K562 (cell line): Measurements from ENCODE around the gene NLRP4. TPM values are rescaled to one million over a fixed set of nuclear protein-coding genes. Genes with fewer than 3 reads are reported as not detected.

Experiments
- ATAC-seq: fragments of 200-7000 bp; cut with Tn5 transposase; 3 replicates; pipeline ENCODE4 v1.9.1; 2020; ENCODE audit warnings: moderate library complexity
- BruUV-seq: library from RNA; stranded (reverse); fragments of 400-500 nt; replicated peaks from 2 replicates; lab custom pipeline; 2021; lab: Mats Ljungman, UMichigan
- CTCF ChIA-PET: fragments of 300-600 bp; formaldehyde crosslinking; extraction: SDS; loops from one replicate; lab custom pipeline; 2021; ENCODE audit warnings: low intra/inter-chr PET ratio; lab: Yijun Ruan, JAX
- POLR2A ChIA-PET: fragments of 300-600, 350-650 bp; sonication (Branson Sonifier 250); formaldehyde crosslinking; extraction: SDS; loops from one replicate; lab custom pipeline; 2021; ENCODE audit warnings: antibody characterized with exemption, inconsistent platforms; lab: Yijun Ruan, JAX
- DNase-seq, 4 experiments: peaks; one replicate each; pipeline versions ENCODE4 v3.0.0 to v3.0.0-alpha.2; 2011 to 2018; ENCODE audit warnings: low spot score in 3 of 4, mixed read lengths in 3 of 4; ENCODE audit errors: extremely low read depth in 1 of 4
- FAIRE-seq: peaks from 2 replicates; lab custom pipeline; 2011; peaks lifted over from hg19 to GRCh38; lab: Jason Lieb, UNC
- H2AFZ ChIP-seq: 2 replicates; pipeline ENCODE4 v1.6.0; 2011; ENCODE audit warnings: low read depth, low read length, control low read depth, inconsistent platforms
- H3K27ac ChIP-seq: fragments of 200-600 bp; 3 replicates; pipeline ENCODE4 v1.8.0; 2011; ENCODE audit warnings: low read depth, mild to moderate bottlenecking, control low read depth, inconsistent platforms, low read length, moderate library complexity, mixed read lengths; ENCODE audit errors: extremely low read depth
- H3K27me3 ChIP-seq, 2 experiments: fragments of 300-600 bp in 1 of 2; 2 replicates in 1 of 2; 3 replicates in 1 of 2; pipeline versions ENCODE4 v1.6.0 to v1.8.0; 2011; ENCODE audit warnings: inconsistent platforms in 2 of 2, low read length in 2 of 2, mild to moderate bottlenecking in 1 of 2, mixed read lengths in 1 of 2, moderate library complexity in 1 of 2; ENCODE audit not compliant: control insufficient read depth in 2 of 2, insufficient read depth in 2 of 2
- H3K36me3 ChIP-seq: fragments of 300-600 bp; 3 replicates; pipeline ENCODE4 v1.8.0; 2011; ENCODE audit warnings: mild to moderate bottlenecking, low read length, inconsistent platforms; ENCODE audit not compliant: control insufficient read depth, insufficient read depth
- H3K4me1 ChIP-seq, 2 experiments: fragments of 200-600 bp in 1 of 2; replicated peaks in 1 of 2; 2 replicates in 1 of 2; 3 replicates in 1 of 2; pipeline versions ENCODE4 v1.5.1 to v1.8.0; 2011; ENCODE audit warnings: inconsistent platforms in 2 of 2, low read length in 2 of 2, mild to moderate bottlenecking in 1 of 2, mixed read lengths in 1 of 2, moderate library complexity in 1 of 2; ENCODE audit not compliant: control insufficient read depth in 2 of 2, insufficient read depth in 2 of 2
- H3K4me2 ChIP-seq: 2 replicates; pipeline ENCODE4 v1.6.1; 2011; ENCODE audit warnings: low read length, control low read depth, inconsistent platforms, mixed read lengths; ENCODE audit not compliant: insufficient read depth
- H3K4me3 ChIP-seq: fragments of 200-600 bp; sonication (generic), shearing (Covaris generic); 2 replicates; pipeline ENCODE4 v1.5.1; 2016; ENCODE audit warnings: control low read depth, inconsistent platforms
- H3K79me2 ChIP-seq: fragments of 200-600 bp; 3 replicates; pipeline ENCODE4 v1.8.0; 2011; ENCODE audit warnings: low read length, inconsistent platforms; ENCODE audit not compliant: control insufficient read depth, insufficient read depth
- H3K9ac ChIP-seq, 2 experiments: 2 replicates each; pipeline versions ENCODE4 v1.6.0 to v1.6.1; 2011; ENCODE audit warnings: low read depth in 2 of 2, low read length in 2 of 2, control low read depth in 1 of 2, inconsistent platforms in 1 of 2, mild to moderate bottlenecking in 1 of 2, mixed read lengths in 1 of 2; ENCODE audit not compliant: insufficient read depth in 1 of 2
- H3K9me1 ChIP-seq: one replicate; pipeline ENCODE4 v1.6.0; 2011; ENCODE audit warnings: inconsistent platforms, mild to moderate bottlenecking, low read length, moderate library complexity; ENCODE audit not compliant: control insufficient read depth, insufficient read depth
- H3K9me3 ChIP-seq: replicated peaks from 2 replicates; pipeline ENCODE4 v1.5.1; 2011; ENCODE audit warnings: low read depth, low read length, inconsistent platforms; ENCODE audit not compliant: control insufficient read depth, insufficient read depth
- H4K20me1 ChIP-seq: replicated peaks from 2 replicates; pipeline ENCODE4 v1.6.1; 2011; ENCODE audit warnings: low read length, inconsistent platforms, mixed read lengths; ENCODE audit not compliant: control insufficient read depth, insufficient read depth
- COPS2 ChIP-seq: fragments of 450-650 bp; conservative IDR thresholded peaks from 2 replicates; pipeline ENCODE4 v1.6.1; 2016; ENCODE audit warnings: mild to moderate bottlenecking, moderate library complexity
- CREBBP ChIP-seq: IDR thresholded peaks from one replicate; pipeline ENCODE4 v1.6.1; 2012; ENCODE audit warnings: low read depth, mild to moderate bottlenecking, control low read depth, inconsistent platforms, low read length
- ETV5 ChIP-seq: sonication (generic); formaldehyde crosslinking; IDR thresholded peaks from 2 replicates; pipeline ENCODE4 v1.4.0; 2020; ENCODE audit warnings: low read depth, mild to moderate bottlenecking, missing genetic modification reagents
- MAFK ChIP-seq: IDR thresholded peaks from 2 replicates; pipeline ENCODE4 v1.6.1; 2011; ENCODE audit warnings: low read length, improper control_type of control experiment
- NR3C1 ChIP-seq: sonication (generic); formaldehyde crosslinking; IDR thresholded peaks from 2 replicates; pipeline ENCODE4 v1.8.1; 2022; ENCODE audit warnings: missing genetic modification reagents
- STAT5A ChIP-seq: IDR thresholded peaks from 2 replicates; pipeline ENCODE4 v1.6.1; 2012; ENCODE audit warnings: low read length, inconsistent platforms, borderline replicate concordance
- ZNF780A ChIP-seq: fragments of 250-450 bp; sonication (Bioruptor Pico); IDR thresholded peaks from 2 replicates; pipeline ENCODE4 v1.5.0; 2021; ENCODE audit warnings: mild to moderate bottlenecking
- WGBS: fragments of 100-300 bp; shearing (Covaris generic); methylation state at CpG from one replicate; pipeline ENCODE4 v1.1.6; 2016; ENCODE audit warnings: low coverage, mixed read lengths; ENCODE audit not compliant: insufficient coverage; ENCODE audit errors: missing lambda C conversion rate; 5-methylcytosine and 5-hydroxymethylcytosine counted together
- in situ Hi-C: fragments of 300-500 bp; cut with MboI; formaldehyde crosslinking; loops from 4 replicates; pipeline ENCODE4 v1.15.0; 2018; ENCODE audit warnings: inconsistent platforms, mixed read lengths
- intact Hi-C: fragments of 100-400 bp; cut with micrococcal nuclease; formaldehyde crosslinking; loops from 2 replicates; pipeline ENCODE4 v1.14.2; 2022
- polyA plus RNA-seq, 8 experiments: library from polyadenylated mRNA; depleted of rRNA in 4 of 8; stranded (reverse) in 5 of 8; unstranded in 3 of 8; fragments of >200 nt; fragmentation: Nextera tagmentation in 2 of 8; fragmentation: Illumina TruSeq in 1 of 8; extraction: Ambion mirVana in 2 of 8; extraction: Trizol in 1 of 8; gene quantifications; 2 replicates each; pipeline versions ENCODE4 v1.2.1 to v1.2.3, GENCODE V29; 2011 to 2014; ENCODE audit warnings: inconsistent platforms in 1 of 8, missing spikeins in 1 of 8
- total RNA-seq, 7 experiments: library from RNA; depleted of rRNA in 6 of 7; stranded (reverse); fragments of >200 nt in 6 of 7; fragmentation: Illumina TruSeq in 2 of 7; extraction: Trizol in 2 of 7; gene quantifications; 2 replicates each; pipeline versions ENCODE4 v1.2.1 to v1.2.3, GENCODE V29; 2011 to 2021; ENCODE audit warnings: low replicate concordance in 1 of 7
- TF ChIP-seq, protein P1 (sequence below): IDR thresholded peaks from 2 replicates; pipeline ENCODE4 v1.6.1; 2016; ENCODE audit warnings: missing genetic modification characterization, missing compliant biosample characterization
- TF ChIP-seq, protein P2 (sequence below): sonication (generic); formaldehyde crosslinking; IDR thresholded peaks from 2 replicates; pipeline ENCODE4 v1.8.0; 2022; ENCODE audit warnings: missing genetic modification reagents, mild to moderate bottlenecking, borderline replicate concordance

NLRP4 gene
- total and polyA plus RNA-seq, 9 of the 15 experiments (the other 6 are each of a cell fraction or from before 2014, with no cell fraction given) = 0.03 to 0.14 (median 0.05) TPM; not detected in 3

DNA sequence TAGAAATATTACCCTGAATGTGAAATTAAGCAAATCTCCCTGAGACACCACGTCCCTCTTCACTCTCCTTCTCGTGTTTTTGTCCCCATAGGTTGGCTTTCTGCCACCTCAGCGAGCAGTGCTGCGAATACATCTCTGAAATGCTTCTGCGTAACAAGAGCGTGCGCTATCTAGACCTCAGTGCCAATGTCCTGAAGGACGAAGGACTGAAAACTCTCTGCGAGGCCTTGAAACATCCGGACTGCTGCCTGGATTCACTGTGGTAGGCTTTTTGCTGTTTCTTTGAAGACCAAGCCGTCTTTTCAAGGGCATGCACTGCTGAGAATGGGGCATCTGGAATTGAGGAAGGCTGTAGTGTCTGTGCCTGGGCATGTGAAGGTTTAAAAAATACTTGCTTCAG lies 34.4 kb downstream of the NLRP4 start:
- Histone ChIP-seq H3K4me3 (no peak overlapping the region), H3K27ac (no peak overlapping the region), H4K20me1 (no peaks in the 10 kb centered on the region), H3K9me3 (no peaks in the 10 kb centered on the region), H3K36me3 (no peaks in the 10 kb centered on the region), H3K27me3 (peaks cover 0 to 25% of the 10 kb centered on the region in 2 experiments; a peak in 2 of 5 replicates), H3K79me2 (no peaks in the 10 kb centered on the region), H2AFZ (no peak overlapping the region), H3K4me2 (no peak overlapping the region), H3K9me1 (no peaks in the 10 kb centered on the region), H3K9ac (no peak overlapping the region), H3K4me1 (no peaks in the 10 kb centered on the region)
- DNase-seq = no peak
- CTCF ChIA-PET = no interaction called here
- TF ChIP-seq, protein P1, sequence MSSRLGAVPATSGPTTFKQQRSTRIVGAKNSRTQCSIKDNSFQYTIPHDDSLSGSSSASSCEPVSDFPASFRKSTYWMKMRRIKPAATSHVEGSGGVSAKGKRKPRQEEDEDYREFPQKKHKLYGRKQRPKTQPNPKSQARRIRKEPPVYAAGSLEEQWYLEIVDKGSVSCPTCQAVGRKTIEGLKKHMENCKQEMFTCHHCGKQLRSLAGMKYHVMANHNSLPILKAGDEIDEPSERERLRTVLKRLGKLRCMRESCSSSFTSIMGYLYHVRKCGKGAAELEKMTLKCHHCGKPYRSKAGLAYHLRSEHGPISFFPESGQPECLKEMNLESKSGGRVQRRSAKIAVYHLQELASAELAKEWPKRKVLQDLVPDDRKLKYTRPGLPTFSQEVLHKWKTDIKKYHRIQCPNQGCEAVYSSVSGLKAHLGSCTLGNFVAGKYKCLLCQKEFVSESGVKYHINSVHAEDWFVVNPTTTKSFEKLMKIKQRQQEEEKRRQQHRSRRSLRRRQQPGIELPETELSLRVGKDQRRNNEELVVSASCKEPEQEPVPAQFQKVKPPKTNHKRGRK (tag) = no peak
- TF ChIP-seq ZNF780A (CRISPR knock-in tag) (no peak), CREBBP (no peak), COPS2 (no peak), MAFK (no peak), NR3C1 (no peak), ETV5 (CRISPR knock-in tag) (no peak), STAT5A (no peak)
- TF ChIP-seq, protein P2, sequence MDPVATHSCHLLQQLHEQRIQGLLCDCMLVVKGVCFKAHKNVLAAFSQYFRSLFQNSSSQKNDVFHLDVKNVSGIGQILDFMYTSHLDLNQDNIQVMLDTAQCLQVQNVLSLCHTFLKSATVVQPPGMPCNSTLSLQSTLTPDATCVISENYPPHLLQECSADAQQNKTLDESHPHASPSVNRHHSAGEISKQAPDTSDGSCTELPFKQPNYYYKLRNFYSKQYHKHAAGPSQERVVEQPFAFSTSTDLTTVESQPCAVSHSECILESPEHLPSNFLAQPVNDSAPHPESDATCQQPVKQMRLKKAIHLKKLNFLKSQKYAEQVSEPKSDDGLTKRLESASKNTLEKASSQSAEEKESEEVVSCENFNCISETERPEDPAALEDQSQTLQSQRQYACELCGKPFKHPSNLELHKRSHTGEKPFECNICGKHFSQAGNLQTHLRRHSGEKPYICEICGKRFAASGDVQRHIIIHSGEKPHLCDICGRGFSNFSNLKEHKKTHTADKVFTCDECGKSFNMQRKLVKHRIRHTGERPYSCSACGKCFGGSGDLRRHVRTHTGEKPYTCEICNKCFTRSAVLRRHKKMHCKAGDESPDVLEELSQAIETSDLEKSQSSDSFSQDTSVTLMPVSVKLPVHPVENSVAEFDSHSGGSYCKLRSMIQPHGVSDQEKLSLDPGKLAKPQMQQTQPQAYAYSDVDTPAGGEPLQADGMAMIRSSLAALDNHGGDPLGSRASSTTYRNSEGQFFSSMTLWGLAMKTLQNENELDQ (CRISPR knock-in tag) = no peak
- in situ Hi-C loops = no loop called here
- POLR2A ChIA-PET = no interaction called here
- no peak for FAIRE-seq
- 2% methylated on average over 11 of the region's 11 CpGs for WGBS
- BruUV-seq = no TSS peak
- intact Hi-C loops = no loop called here
- ATAC-seq = no peak
